Upper lobe of left lung (tissue), 6 donors: Measurements from ENCODE around the gene OAT. TPM values are rescaled to one million over a fixed set of nuclear protein-coding genes. Genes with fewer than 3 reads are reported as not detected.

Experiments used
- ATAC-seq, 2 donors: fragments of 200-7000 bp; cut with Tn5 transposase; one replicate each; pipeline ENCODE4 v1.9.1; 2022; ENCODE audit warnings: mild to moderate bottlenecking in 2 of 2, moderate library complexity in 2 of 2; ENCODE audit not compliant: low FRiP score in 2 of 2
- DNase-seq, 2 donors: peaks; one replicate each; pipeline ENCODE4 v3.0.0-alpha.2; 2019 to 2020
- H3K27ac ChIP-seq, 4 donors: fragments of 200-600 bp; sonication (generic); one replicate each; pipeline ENCODE4 v1.5.1; 2016 to 2019
- H3K27me3 ChIP-seq, 4 donors: fragments of 200-600 bp; sonication (generic); one replicate each; pipeline ENCODE4 v1.5.1; 2017 to 2019
- H3K36me3 ChIP-seq, 4 donors: fragments of 200-600 bp; sonication (generic); one replicate each; pipeline ENCODE4 v1.5.1; 2016 to 2019
- H3K4me1 ChIP-seq, 4 donors: fragments of 200-600 bp; sonication (generic); one replicate each; pipeline ENCODE4 v1.5.1; 2018 to 2019
- H3K4me3 ChIP-seq, 4 donors: fragments of 200-600 bp; sonication (generic); one replicate each; pipeline ENCODE4 v1.5.1; 2017 to 2019; ENCODE audit warnings: mild to moderate bottlenecking in 2 of 4, moderate library complexity in 1 of 4
- H3K9me3 ChIP-seq, 4 donors: fragments of 200-600 bp; sonication (generic); one replicate each; pipeline ENCODE4 v1.5.1; 2018 to 2019
- EP300 ChIP-seq, 4 donors: sonication (generic); formaldehyde crosslinking; IDR thresholded peaks; one replicate each; pipeline ENCODE4 v1.5.1; 2017; ENCODE audit warnings: antibody characterized with exemption in 4 of 4, control low read depth in 2 of 4
- POLR2A ChIP-seq, 4 donors: fragments of 450-650 bp; IDR thresholded peaks; one replicate each; pipeline ENCODE4 v1.5.1; 2016 to 2017; ENCODE audit warnings: antibody characterized with exemption in 4 of 4, mild to moderate bottlenecking in 2 of 4
- POLR2AphosphoS5 ChIP-seq, 2 donors: sonication (generic); formaldehyde crosslinking; IDR thresholded peaks; one replicate each; pipeline ENCODE4 v1.5.1; 2017; ENCODE audit warnings: antibody characterized with exemption in 2 of 2
- WGBS, 2 donors: methylation state at CpG; one replicate each; pipeline ENCODE4 v1.1.5; 2017 to 2018; 5-methylcytosine and 5-hydroxymethylcytosine counted together
- total RNA-seq, 6 donors: library from RNA; depleted of rRNA in 4 of 6; stranded (reverse); fragments of >200 nt in 4 of 6; gene quantifications; one replicate each; pipeline versions ENCODE4 v1.1.0 to v1.2.1, GENCODE V29; 2016 to 2021
- TF ChIP-seq, protein P1 (sequence below), 6 experiments: fragments of 450-650 bp in 4 of 6; fragments of 200-600 bp in 2 of 6; sonication (generic) in 2 of 6; IDR thresholded peaks; one replicate each; pipeline ENCODE4 v1.5.1; 2016 to 2019; ENCODE audit warnings: antibody characterized with exemption in 6 of 6
- donor health status: DM: no; HTN: no; CAD: no; lungs with moderate emphysema.
- donor health status: DM: no; HTN: yes; CAD: no; lungs with severe emphysema.

OAT gene
- total RNA-seq, 6 donors from 2014 or later: 21.0 to 82.7 (median 48.0) TPM

- ATAC-seq: peak; percentile 54 to 85
- Histone ChIP-seq H3K36me3 (no peaks in the 10 kb centered on the region), H3K4me1 (peaks cover 11 to 37% (median 35%) of the 10 kb centered on the region in 4 donors), H3K4me3 (peak overlapping the region; percentile 64 to 92 (median 86)), H3K27ac (peak overlapping the region; percentile 79 to 94 (median 88)), H3K27me3 (no peaks in the 10 kb centered on the region), H3K9me3 (no peaks in the 10 kb centered on the region)
- TF ChIP-seq POLR2AphosphoS5 (IDR thresholded peaks at IDR 0.05): no peak
- TF ChIP-seq POLR2A (IDR thresholded peaks at IDR 0.05): no peak
- no peak for TF ChIP-seq EP300 (IDR thresholded peaks at IDR 0.05)
- TF ChIP-seq, protein P1, sequence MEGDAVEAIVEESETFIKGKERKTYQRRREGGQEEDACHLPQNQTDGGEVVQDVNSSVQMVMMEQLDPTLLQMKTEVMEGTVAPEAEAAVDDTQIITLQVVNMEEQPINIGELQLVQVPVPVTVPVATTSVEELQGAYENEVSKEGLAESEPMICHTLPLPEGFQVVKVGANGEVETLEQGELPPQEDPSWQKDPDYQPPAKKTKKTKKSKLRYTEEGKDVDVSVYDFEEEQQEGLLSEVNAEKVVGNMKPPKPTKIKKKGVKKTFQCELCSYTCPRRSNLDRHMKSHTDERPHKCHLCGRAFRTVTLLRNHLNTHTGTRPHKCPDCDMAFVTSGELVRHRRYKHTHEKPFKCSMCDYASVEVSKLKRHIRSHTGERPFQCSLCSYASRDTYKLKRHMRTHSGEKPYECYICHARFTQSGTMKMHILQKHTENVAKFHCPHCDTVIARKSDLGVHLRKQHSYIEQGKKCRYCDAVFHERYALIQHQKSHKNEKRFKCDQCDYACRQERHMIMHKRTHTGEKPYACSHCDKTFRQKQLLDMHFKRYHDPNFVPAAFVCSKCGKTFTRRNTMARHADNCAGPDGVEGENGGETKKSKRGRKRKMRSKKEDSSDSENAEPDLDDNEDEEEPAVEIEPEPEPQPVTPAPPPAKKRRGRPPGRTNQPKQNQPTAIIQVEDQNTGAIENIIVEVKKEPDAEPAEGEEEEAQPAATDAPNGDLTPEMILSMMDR (IDR thresholded peaks at IDR 0.05): no peak
- DNase-seq: peak; percentile 58 to 94
- WGBS, 2 donors: 6 to 13% methylated on average over 32 to 43 of the region's 64 CpGs
These were observed 613 bp downstream of the OAT start for GRCh38 chr10:124417895-124418725.

GRCh38 chr10:124416733-124417132 lies 2.0 kb downstream of the OAT start:
- DNase-seq: no peak
- Histone ChIP-seq H3K27ac (no peak overlapping the region), H3K4me3 (no peak overlapping the region), H3K9me3 (no peaks in the 10 kb centered on the region), H3K4me1 (peaks cover 11 to 37% (median 35%) of the 10 kb centered on the region in 4 donors), H3K27me3 (no peaks in the 10 kb centered on the region), H3K36me3 (peaks cover 0 to 4% (median 0%) of the 10 kb centered on the region in 4 donors)
- no peak for ATAC-seq
- TF ChIP-seq POLR2A (IDR thresholded peaks at IDR 0.05): no peak
- TF ChIP-seq, protein P1 (IDR thresholded peaks at IDR 0.05): no peak
- TF ChIP-seq EP300 (IDR thresholded peaks at IDR 0.05): no peak
- no peak for TF ChIP-seq POLR2AphosphoS5 (IDR thresholded peaks at IDR 0.05)
- 60 to 64% methylated on average over 6 of the region's 6 CpGs for WGBS, 2 donors

DNA sequence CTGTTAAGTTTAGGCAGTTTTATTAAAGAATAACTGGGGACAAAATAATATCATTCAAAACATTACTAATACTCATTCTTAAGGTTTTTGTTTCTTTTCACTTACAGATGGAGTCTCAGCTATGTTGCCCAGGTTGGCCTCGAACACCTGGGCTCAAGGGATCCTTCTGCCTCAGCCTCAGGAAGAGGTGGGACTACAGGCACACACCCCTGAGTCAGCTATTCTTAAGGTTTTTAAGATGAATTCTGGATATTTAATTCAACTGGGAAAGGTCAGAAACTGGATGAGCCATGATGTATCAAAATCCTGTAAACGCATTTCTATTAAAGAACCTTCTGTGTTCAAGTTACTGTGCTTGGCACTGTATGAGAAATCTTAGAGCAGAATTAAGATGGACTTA lies 3.5 kb downstream of the OAT start:
- H3K27me3 ChIP-seq: no peaks in the 10 kb centered on the region
- WGBS, 2 donors: 89 to 92% methylated on average over 2 of the region's 2 CpGs
- H3K4me1 ChIP-seq: peaks cover 11 to 37% (median 35%) of the 10 kb centered on the region in 4 donors
- H3K36me3 ChIP-seq: peaks cover 0 to 10% (median 1%) of the 10 kb centered on the region in 4 donors
- ATAC-seq (no peak), DNase-seq (no peak)
- no peak overlapping the region for H3K4me3 ChIP-seq
- TF ChIP-seq, protein P1 (IDR thresholded peaks at IDR 0.05): no peak
- TF ChIP-seq POLR2AphosphoS5 (IDR thresholded peaks at IDR 0.05) (no peak), POLR2A (IDR thresholded peaks at IDR 0.05) (no peak), EP300 (IDR thresholded peaks at IDR 0.05) (no peak)
- H3K27ac ChIP-seq: no peak overlapping the region
- no peaks in the 10 kb centered on the region for H3K9me3 ChIP-seq

- 49 to 56% methylated on average over 4 of the region's 4 CpGs for WGBS, 2 donors
- no peak for DNase-seq
- Histone ChIP-seq H3K4me1 (peaks cover 11 to 33% (median 31%) of the 10 kb centered on the region in 4 donors), H3K27me3 (no peaks in the 10 kb centered on the region), H3K27ac (no peak overlapping the region), H3K4me3 (no peak overlapping the region), H3K9me3 (no peaks in the 10 kb centered on the region), H3K36me3 (peaks cover 0 to 21% (median 1%) of the 10 kb centered on the region in 4 donors)
- TF ChIP-seq, protein P1 (IDR thresholded peaks at IDR 0.05): no peak
- TF ChIP-seq POLR2AphosphoS5 (IDR thresholded peaks at IDR 0.05) (no peak), POLR2A (IDR thresholded peaks at IDR 0.05) (no peak), EP300 (IDR thresholded peaks at IDR 0.05) (no peak)
- ATAC-seq: no peak
These were observed 4.6 kb downstream of the OAT start for GRCh38 chr10:124414076-124414475.
